GM23338 (cell line): ENCODE measurements around the gene COL5A2.

ENCODE experiments used
- EZH2 ChIP-seq: fragments of 200-600 bp; sonication (generic); IDR thresholded peaks from one replicate; pipeline ENCODE4 v1.8.0; 2017; ENCODE audit warnings: antibody characterized with exemption, mild to moderate bottlenecking, low read depth; ENCODE audit not compliant: unreplicated experiment
- POLR2AphosphoS5 ChIP-seq: IDR thresholded peaks from 2 replicates; pipeline ENCODE4 v1.6.1; 2016; ENCODE audit warnings: antibody characterized with exemption, low read depth
- TF ChIP-seq, protein P1 (sequence below), 2 experiments: fragments of 200-600 bp in 1 of 2; sonication (generic) in 1 of 2; conservative IDR thresholded peaks; 2 replicates each; pipeline versions ENCODE4 v1.5.1 to v1.6.1; 2016 to 2017; ENCODE audit warnings: antibody characterized with exemption in 2 of 2, low read depth in 2 of 2, mild to moderate bottlenecking in 2 of 2, moderate library complexity in 1 of 2

DNA sequence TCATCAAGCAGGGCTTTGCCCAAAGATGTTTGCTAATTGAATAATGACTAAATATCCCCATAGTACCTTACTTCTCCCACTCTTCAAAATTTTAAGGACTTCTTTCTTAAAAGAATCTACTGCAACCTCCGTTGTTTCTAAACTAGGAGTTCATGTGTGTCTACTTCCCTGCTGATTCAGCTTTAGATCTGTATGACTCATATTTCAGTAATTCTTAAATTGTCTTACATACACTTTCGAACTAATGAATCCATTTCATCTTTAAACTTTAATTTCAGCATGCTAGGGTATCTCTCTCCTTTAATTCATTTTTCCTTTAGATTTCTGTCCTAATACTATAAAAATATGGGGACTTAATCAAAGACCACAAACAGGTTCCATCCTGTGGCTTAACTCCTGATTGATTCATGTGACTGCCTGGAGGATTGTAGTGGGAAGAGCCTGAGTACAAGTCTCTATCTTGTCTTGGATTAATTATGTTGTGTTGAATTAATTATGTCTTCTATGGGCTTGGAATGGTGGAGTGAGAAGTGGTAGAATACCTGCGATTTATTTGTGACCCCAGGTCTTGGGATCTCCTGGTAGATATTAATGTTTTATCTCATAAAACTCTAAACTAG is 24.9 kb upstream of the COL5A2 start:
- TF ChIP-seq, protein P1, sequence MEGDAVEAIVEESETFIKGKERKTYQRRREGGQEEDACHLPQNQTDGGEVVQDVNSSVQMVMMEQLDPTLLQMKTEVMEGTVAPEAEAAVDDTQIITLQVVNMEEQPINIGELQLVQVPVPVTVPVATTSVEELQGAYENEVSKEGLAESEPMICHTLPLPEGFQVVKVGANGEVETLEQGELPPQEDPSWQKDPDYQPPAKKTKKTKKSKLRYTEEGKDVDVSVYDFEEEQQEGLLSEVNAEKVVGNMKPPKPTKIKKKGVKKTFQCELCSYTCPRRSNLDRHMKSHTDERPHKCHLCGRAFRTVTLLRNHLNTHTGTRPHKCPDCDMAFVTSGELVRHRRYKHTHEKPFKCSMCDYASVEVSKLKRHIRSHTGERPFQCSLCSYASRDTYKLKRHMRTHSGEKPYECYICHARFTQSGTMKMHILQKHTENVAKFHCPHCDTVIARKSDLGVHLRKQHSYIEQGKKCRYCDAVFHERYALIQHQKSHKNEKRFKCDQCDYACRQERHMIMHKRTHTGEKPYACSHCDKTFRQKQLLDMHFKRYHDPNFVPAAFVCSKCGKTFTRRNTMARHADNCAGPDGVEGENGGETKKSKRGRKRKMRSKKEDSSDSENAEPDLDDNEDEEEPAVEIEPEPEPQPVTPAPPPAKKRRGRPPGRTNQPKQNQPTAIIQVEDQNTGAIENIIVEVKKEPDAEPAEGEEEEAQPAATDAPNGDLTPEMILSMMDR (conservative IDR thresholded peaks at IDR 0.05; ENCODE audit: low read depth in 2 of 2), result no peak
- no peak for TF ChIP-seq EZH2
- no peak for TF ChIP-seq POLR2AphosphoS5
